Measurements from ENCODE around the gene INSYN1. TPM values are rescaled to one million over a fixed set of nuclear protein-coding genes. Genes with fewer than 3 reads are reported as not detected.

The INSYN1 gene
- total and polyA plus RNA-seq, 2 experiments from 2014 or later, result 0.18 to 14.2 TPM

DNA sequence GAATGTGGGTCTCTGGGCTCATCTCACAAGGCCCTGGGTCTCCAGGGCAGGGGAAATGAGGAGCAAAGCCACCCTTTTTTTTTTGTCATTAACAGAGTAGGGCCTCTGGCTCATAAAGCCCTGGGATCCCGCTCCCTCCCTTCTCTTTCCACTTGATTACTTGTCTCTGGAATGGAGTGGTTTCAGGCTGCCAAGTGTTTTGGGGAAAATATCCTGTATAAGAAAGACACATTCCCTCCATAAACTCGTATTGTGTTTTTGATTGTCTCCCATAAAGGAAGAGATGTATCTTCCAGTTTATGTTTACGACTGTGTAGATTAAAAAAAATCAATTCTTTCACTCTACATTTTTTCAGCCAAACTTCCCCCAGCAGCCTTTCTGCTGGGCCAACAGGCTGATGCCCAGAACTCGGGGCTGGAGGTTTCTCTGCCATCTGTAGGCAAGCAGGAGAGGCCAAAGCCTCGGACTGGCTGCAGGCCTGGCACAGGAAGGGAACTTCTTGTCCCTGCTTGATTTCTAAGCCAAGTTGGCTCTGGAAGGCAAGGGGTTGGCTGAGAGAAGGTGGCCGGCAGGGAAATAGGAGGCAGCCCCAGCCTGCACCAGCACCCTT, 49.4 kb upstream of the INSYN1 start (continued):
- TF ChIP-seq, protein P1, sequence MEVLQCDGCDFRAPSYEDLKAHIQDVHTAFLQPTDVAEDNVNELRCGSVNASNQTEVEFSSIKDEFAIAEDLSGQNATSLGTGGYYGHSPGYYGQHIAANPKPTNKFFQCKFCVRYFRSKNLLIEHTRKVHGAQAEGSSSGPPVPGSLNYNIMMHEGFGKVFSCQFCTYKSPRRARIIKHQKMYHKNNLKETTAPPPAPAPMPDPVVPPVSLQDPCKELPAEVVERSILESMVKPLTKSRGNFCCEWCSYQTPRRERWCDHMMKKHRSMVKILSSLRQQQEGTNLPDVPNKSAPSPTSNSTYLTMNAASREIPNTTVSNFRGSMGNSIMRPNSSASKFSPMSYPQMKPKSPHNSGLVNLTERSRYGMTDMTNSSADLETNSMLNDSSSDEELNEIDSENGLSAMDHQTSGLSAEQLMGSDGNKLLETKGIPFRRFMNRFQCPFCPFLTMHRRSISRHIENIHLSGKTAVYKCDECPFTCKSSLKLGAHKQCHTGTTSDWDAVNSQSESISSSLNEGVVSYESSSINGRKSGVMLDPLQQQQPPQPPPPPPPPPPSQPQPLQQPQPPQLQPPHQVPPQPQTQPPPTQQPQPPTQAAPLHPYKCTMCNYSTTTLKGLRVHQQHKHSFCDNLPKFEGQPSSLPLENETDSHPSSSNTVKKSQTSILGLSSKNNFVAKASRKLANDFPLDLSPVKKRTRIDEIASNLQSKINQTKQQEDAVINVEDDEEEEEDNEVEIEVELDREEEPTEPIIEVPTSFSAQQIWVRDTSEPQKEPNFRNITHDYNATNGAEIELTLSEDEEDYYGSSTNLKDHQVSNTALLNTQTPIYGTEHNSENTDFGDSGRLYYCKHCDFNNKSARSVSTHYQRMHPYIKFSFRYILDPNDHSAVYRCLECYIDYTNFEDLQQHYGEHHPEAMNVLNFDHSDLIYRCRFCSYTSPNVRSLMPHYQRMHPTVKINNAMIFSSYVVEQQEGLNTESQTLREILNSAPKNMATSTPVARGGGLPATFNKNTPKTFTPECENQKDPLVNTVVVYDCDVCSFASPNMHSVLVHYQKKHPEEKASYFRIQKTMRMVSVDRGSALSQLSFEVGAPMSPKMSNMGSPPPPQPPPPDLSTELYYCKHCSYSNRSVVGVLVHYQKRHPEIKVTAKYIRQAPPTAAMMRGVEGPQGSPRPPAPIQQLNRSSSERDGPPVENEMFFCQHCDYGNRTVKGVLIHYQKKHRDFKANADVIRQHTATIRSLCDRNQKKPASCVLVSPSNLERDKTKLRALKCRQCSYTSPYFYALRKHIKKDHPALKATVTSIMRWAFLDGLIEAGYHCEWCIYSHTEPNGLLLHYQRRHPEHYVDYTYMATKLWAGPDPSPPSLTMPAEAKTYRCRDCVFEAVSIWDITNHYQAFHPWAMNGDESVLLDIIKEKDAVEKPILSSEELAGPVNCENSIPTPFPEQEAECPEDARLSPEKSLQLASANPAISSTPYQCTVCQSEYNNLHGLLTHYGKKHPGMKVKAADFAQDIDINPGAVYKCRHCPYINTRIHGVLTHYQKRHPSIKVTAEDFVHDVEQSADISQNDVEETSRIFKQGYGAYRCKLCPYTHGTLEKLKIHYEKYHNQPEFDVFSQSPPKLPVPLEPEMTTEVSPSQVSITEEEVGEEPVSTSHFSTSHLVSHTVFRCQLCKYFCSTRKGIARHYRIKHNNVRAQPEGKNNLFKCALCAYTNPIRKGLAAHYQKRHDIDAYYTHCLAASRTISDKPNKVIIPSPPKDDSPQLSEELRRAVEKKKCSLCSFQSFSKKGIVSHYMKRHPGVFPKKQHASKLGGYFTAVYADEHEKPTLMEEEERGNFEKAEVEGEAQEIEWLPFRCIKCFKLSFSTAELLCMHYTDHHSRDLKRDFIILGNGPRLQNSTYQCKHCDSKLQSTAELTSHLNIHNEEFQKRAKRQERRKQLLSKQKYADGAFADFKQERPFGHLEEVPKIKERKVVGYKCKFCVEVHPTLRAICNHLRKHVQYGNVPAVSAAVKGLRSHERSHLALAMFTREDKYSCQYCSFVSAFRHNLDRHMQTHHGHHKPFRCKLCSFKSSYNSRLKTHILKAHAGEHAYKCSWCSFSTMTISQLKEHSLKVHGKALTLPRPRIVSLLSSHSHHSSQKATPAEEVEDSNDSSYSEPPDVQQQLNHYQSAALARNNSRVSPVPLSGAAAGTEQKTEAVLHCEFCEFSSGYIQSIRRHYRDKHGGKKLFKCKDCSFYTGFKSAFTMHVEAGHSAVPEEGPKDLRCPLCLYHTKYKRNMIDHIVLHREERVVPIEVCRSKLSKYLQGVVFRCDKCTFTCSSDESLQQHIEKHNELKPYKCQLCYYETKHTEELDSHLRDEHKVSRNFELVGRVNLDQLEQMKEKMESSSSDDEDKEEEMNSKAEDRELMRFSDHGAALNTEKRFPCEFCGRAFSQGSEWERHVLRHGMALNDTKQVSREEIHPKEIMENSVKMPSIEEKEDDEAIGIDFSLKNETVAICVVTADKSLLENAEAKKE (CRISPR knock-in tag; IDR thresholded peaks at IDR 0.05), result no peak

DNA sequence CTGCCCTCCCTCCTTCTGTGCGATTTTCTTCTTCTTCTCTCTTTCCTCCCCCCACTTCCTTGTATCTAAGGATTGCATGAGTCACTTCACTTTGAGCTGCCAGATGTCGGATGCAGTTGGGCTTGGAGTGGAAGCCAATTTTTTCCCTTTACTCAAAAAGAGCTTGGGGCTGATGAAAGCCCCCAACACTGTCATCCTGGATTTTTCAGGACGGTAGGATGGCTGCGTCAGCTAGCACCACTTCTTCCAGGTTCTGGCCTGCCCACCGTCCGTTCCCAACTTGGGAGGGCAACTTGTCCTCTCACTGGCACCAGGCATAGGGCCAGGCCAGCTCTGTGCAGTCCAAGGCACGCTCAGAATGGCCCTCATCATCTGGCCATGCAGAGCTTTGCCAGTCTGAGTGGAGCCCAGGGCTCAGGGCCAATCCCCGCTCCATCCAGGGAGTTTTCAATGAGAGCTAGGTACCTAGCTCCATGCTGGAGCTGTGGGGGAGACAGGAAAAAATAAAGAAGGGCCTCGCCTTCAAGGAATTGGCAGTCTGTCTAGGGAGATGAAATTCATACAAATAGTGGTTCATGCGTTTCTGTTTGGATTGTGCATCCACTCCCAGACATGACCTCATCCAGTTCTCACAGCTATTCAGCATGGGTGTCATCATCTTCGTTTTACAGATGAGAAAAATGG, 47.7 kb upstream of the INSYN1 start:
- H3K4me1 ChIP-seq (ENCODE audit: insufficient read depth), result no peaks in the 10 kb centered on the region
- Mint-ChIP-seq H3K27ac (no peak overlapping the region), H3K4me1 (peaks cover 28% of the 10 kb centered on the region), H3K27me3 (ENCODE audit: insufficient read depth, low read depth, poor library complexity) (peaks cover 9% of the 10 kb centered on the region), H3K36me3 (ENCODE audit: low read depth) (no peaks in the 10 kb centered on the region), H3K9me3 (no peaks in the 10 kb centered on the region), H3K4me3 (no peak overlapping the region; the same call in 2 of the 3 replicates)
- no peaks in the 10 kb centered on the region for H4K20me1 ChIP-seq (replicated peaks; ENCODE audit: insufficient read depth)
- no peaks in the 10 kb centered on the region for H3K79me2 ChIP-seq (replicated peaks; ENCODE audit: insufficient read depth)
- H3K36me3 ChIP-seq (ENCODE audit: insufficient read depth), result no peaks in the 10 kb centered on the region
- no peak overlapping the region for H3K4me2 ChIP-seq
- DNase-seq (ENCODE audit: low spot score) (no peak), ATAC-seq (no peak)
- no peaks in the 10 kb centered on the region for H3K27me3 ChIP-seq (ENCODE audit: insufficient read depth)
- H3K4me3 ChIP-seq, result no peak overlapping the region
- H3F3A ChIP-seq (replicated peaks; ENCODE audit: low read depth), result no peaks in the 10 kb centered on the region
- no peaks in the 10 kb centered on the region for H3K9me2 ChIP-seq (ENCODE audit: insufficient read depth)
- no peak overlapping the region for H2AFZ ChIP-seq
- H3K27ac ChIP-seq (ENCODE audit: low read depth), result no peak overlapping the region
- no peak for TF ChIP-seq JUNB (IDR thresholded peaks at IDR 0.05; ENCODE audit: unreplicated experiment)
- no peak for TF ChIP-seq NANOG (IDR thresholded peaks at IDR 0.05; ENCODE audit: borderline replicate concordance)
- TF ChIP-seq ZNF331 (CRISPR knock-in tag; IDR thresholded peaks at IDR 0.05; ENCODE audit: low read depth), result no peak
- TF ChIP-seq, protein P1 (CRISPR knock-in tag; IDR thresholded peaks at IDR 0.05), result no peak
